Mucosa of descending colon (tissue), 3 donors: ENCODE data around the gene ADD1. TPM values are rescaled to one million over a fixed set of nuclear protein-coding genes. Genes with fewer than 3 reads are reported as not detected.

ENCODE experiments used
- ATAC-seq: fragments of 200-7000 bp; cut with Tn5 transposase; one replicate; pipeline ENCODE4 v1.9.1; 2020; ENCODE audit warnings: mild to moderate bottlenecking, moderate library complexity
- DNase-seq, 3 donors: peaks; one replicate each; pipeline ENCODE4 v3.0.0-alpha.2; 2020
- H3K36me3 ChIP-seq: fragments of 200-600 bp; one replicate; pipeline ENCODE4 v1.8.0; 2021; ENCODE audit warnings: low read depth, mild to moderate bottlenecking
- H3K4me1 ChIP-seq: fragments of 200-600 bp; one replicate; pipeline ENCODE4 v1.8.0; 2021; ENCODE audit warnings: low read depth, mild to moderate bottlenecking
- H3K4me3 ChIP-seq: fragments of 200-600 bp; one replicate; pipeline ENCODE4 v1.8.0; 2021; ENCODE audit warnings: mild to moderate bottlenecking
- H3K9me3 ChIP-seq: fragments of 200-600 bp; one replicate; pipeline ENCODE4 v1.8.0; 2021; ENCODE audit warnings: mild to moderate bottlenecking
- intact Hi-C, 2 donors: fragments of 100-400 bp; cut with DNase I in 1 of 2; cut with micrococcal nuclease in 1 of 2; formaldehyde crosslinking; loops; one replicate each; pipeline versions ENCODE4 v1.11.0 to v1.11.1; 2022; cut with DNase I, micrococcal nuclease
- total RNA-seq, 3 donors: library from RNA; stranded (reverse); fragmentation: NEBNext Ultra II Directional in 2 of 3; extraction: Animal tissue kit (Norgen Biotek cat#: 25700) in 2 of 3; gene quantifications; one replicate each; pipeline versions ENCODE4 v1.2.1 to v1.2.4, GENCODE V29; 2021 to 2023
- TF ChIP-seq, protein P1 (sequence below): fragments of 200-600 bp; IDR thresholded peaks from one replicate; pipeline ENCODE4 v1.8.0; 2022; ENCODE audit warnings: antibody characterized with exemption, mild to moderate bottlenecking
- donor health status: DM: no; HTN: no; CAD: no; lungs with moderate emphysema.
- donor health status: DM: no; HTN: no; CAD: no.
- donor health status: DM: no; HTN: yes; CAD: no.

The ADD1 gene
- total RNA-seq, 3 donors from 2014 or later, result 201 to 373 (median 261) TPM

DNA sequence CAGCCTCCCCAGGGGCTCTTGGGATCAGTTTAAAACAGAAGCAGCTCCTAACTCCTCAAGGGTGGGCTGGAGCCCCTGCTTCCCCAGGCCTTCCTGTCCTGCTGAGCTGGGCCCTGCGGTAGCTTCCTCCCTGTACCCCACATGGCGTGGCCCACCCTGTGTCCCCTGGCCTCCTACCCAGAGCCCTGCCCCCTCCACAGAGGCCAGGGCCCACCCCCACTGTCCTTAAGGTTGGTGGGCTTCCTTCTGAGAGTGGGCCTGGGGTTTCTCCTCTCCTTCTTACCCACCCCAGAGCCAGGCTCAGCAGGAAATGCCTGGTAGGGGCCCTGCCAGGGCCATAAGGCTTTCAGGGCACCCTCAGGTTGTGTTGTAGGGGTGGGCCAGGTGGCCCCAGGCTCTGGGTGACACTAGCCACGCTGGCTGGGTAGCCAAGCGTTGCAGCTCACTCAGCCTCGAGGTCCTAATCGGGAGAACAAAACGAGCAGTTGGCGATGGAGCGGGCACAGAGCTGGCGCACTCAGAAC, 39.1 kb upstream of the ADD1 start:
- no peak for ATAC-seq
- DNase-seq, result peak in 2 of 3 donors; percentile 44 to 58
- intact Hi-C loops, result no loop called here
- Histone ChIP-seq H3K4me3 (no peak overlapping the region), H3K36me3 (no peaks in the 10 kb centered on the region), H3K4me1 (peaks cover 65% of the 10 kb centered on the region), H3K9me3 (no peaks in the 10 kb centered on the region)
- TF ChIP-seq, protein P1, sequence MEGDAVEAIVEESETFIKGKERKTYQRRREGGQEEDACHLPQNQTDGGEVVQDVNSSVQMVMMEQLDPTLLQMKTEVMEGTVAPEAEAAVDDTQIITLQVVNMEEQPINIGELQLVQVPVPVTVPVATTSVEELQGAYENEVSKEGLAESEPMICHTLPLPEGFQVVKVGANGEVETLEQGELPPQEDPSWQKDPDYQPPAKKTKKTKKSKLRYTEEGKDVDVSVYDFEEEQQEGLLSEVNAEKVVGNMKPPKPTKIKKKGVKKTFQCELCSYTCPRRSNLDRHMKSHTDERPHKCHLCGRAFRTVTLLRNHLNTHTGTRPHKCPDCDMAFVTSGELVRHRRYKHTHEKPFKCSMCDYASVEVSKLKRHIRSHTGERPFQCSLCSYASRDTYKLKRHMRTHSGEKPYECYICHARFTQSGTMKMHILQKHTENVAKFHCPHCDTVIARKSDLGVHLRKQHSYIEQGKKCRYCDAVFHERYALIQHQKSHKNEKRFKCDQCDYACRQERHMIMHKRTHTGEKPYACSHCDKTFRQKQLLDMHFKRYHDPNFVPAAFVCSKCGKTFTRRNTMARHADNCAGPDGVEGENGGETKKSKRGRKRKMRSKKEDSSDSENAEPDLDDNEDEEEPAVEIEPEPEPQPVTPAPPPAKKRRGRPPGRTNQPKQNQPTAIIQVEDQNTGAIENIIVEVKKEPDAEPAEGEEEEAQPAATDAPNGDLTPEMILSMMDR, result no peak

DNA sequence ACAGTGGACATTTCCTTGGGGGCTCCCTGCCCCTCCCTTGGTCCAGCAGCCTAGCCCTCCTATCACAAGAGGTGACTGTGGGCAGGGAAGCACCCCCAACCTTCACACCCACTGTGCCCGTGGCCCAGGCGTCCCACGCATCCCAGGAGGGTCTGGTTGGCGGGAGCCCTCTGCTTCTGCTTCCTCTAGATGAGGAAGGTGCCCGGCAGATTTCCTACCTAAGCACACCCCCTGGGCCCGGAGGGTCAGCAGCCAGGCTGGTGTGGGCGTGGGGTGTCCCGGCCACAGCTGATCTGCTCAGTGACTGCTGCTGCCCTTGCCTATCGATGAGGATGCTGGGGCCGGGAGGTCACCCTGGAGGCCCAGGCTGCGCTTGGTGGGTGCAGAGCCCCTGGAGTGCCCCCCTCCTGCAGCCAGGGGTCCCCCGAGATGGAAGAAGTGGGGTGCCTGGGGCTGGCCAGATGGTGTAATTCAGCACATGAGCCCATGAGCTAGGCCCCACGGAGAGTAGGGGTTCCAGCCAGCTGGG, 38.6 kb upstream of the ADD1 start:
- no peaks in the 10 kb centered on the region for H3K9me3 ChIP-seq
- H3K4me3 ChIP-seq, result no peak overlapping the region
- peaks cover 66% of the 10 kb centered on the region for H3K4me1 ChIP-seq
- peak in 2 of 3 donors; percentile 56 to 59 for DNase-seq
- no peaks in the 10 kb centered on the region for H3K36me3 ChIP-seq
- ATAC-seq, result no peak
- TF ChIP-seq, protein P1, result no peak
- intact Hi-C loops, result no loop called here

DNA sequence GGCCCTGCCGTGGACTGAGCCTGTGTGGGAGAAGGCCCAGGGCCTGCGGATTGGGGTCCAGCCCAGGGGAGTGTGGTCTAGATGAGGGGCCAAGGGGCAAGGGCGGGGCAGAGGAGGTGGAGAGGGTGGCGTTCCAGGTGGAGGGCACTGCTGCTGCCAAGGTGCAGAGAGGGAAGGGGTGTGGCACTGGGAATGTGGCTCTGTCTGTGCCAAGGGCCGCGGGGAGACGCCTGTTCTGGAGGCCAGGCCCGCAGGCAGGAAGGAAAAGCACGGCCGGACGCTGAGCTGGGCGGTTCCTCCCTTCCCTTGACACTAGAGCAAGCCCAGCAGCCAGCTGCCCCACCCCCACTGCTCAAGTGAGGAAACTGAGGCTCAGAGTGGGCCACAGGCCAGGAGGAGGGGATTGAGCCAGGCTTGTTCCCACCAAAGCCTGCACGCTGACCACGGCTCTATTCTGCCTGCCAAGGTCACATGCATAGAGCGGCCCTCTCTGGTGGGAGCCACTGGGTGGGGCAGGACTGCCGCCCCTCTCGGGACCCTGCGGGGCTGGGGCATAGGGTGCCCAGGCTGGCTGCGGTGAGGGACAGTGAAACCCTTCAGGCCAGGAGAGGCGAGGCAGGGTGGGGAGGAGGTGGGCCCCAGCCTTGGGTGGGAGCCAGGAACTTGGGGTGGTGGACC, 37.8 kb upstream of the ADD1 start:
- DNase-seq (peak; percentile 93 to 95 (median 94)), ATAC-seq (peak; percentile 86)
- H3K9me3 ChIP-seq, result no peaks in the 10 kb centered on the region
- intact Hi-C loops, result no loop called here
- H3K4me1 ChIP-seq, result peaks cover 60% of the 10 kb centered on the region
- H3K4me3 ChIP-seq, result no peak overlapping the region
- TF ChIP-seq, protein P1, result no peak
- no peaks in the 10 kb centered on the region for H3K36me3 ChIP-seq

DNA sequence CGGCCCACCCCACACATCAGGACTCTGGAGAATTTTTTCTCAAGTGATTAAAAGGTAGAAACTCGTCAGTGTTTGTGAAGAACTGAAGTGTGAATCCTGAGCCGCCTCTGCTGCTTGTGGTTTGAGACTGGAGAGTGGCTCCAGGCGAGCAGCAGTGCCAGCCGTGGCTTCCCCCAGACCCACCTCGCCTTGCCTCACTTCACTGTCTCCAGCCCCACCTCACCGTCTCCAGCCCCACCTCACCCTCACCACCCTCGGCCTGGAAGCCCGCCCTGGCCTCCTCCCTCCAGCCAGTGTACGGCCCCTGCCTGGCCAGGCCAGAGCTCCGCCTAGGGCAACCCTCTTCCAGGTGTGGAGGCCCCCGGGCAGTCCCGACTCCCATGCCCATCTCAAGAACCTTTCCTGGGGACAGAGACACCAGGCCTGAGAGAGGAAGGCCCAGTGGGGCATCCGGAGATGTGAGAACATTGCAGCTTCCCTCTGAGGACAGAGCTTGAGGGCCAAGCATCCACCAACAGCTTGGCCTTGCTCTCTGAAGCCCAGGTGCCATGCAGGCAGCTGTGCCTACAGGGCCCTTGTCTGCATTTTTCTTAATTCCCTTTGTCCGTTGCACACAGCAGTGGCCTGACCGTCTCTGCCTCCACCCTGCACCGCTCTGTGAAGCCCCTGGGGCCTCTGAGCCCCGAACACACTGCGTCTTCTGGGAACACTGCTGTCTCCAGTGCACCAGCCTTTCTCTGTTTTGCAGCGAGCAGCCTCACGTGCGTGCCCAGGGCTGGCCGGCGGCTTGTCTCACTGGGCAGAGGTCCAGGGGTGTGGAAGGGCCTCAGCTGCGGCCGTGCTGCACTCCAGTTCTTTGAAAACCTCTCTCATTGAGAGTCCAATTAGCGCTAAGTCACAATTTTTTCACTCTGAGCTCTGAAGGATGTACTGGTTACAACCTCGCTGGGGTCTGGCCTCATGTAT, 37.0 kb upstream of the ADD1 start:
- intact Hi-C loops, result no loop called here
- no peaks in the 10 kb centered on the region for H3K36me3 ChIP-seq
- H3K4me3 ChIP-seq, result no peak overlapping the region
- peaks cover 63% of the 10 kb centered on the region for H3K4me1 ChIP-seq
- no peaks in the 10 kb centered on the region for H3K9me3 ChIP-seq
- DNase-seq (peak; percentile 75 to 84 (median 82)), ATAC-seq (peak; percentile 39)
- TF ChIP-seq, protein P1, result no peak

DNA sequence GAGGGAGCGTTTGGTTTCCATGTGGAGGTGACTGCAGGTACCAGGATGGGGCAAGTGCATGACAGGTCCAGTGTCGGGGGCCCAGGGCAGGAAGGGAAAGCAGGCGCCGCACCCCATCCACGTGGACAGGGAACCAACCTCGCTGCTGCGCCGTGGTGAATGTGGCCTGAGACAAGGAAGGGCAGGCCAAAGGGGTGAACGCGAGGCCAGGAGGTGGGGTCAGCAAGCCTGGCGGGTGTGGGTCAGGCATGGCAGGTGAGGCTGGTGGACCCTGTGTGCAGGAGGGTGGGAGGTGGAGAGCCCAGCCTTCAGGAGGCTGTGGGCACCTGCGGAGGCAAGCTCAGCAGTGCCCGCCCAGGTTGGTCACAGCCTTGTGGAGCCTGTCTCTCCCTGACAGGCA, 36.1 kb upstream of the ADD1 start:
- no peak for ATAC-seq
- TF ChIP-seq, protein P1, result no peak
- H3K9me3 ChIP-seq, result no peaks in the 10 kb centered on the region
- H3K4me3 ChIP-seq, result no peak overlapping the region
- DNase-seq, result peak in 2 of 3 donors; percentile 39 to 65
- H3K36me3 ChIP-seq, result no peaks in the 10 kb centered on the region
- intact Hi-C loops, result no loop called here
- peaks cover 63% of the 10 kb centered on the region for H3K4me1 ChIP-seq
